Measurements from ENCODE around the gene SH2D7. TPM values are rescaled to one million over a fixed set of nuclear protein-coding genes. Genes with fewer than 3 reads are reported as not detected.
A peak's percentile ranks its signal among the peaks of the same experiment; 100 is the strongest.
"Not testable (repeated sequence)": the region's sequence is repeated elsewhere in the genome, so short reads cannot be mapped to it uniquely, and the experiment has no call there.

Gene SH2D7
- total RNA-seq, 1 experiment from 2014 or later: not detected

DNA sequence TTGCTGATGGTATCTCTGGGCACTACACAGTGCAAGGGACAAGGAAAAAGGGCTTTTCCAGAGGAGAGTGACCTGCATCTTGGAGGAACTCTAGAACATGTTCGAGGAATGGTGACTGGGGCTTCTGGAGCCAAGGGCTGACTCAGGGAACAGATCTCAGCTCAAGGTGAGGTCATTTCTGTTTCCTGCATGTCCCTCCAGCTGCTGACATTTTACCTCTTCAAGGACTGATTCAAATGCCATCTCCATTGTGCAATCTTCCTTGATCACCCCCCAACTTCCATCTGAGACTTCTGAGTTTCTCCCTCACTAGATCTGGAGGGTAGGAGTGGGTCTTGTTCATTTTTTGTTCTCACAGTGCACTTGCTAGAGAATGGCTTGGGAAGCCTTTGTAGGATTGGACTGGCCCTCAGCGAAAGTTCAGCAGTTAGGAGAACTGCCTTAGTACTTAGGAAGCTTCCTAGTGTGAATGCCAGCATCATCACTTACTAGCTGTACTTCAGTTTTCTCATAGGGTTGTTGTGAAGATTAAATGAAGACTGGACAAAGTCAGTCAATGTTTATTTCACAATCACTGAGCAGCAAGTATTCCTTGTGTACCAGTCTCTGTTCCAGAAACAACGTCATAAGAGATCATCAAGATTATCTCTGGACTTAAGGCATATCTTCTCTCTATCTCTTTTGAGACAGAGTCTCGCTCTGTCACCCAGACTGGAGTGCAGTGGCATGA is 54.2 kb downstream of the SH2D7 start:
- DNase-seq (ENCODE audit: low read depth, low spot score): no peak
- in situ Hi-C loops (cut with HindIII; ENCODE audit: low pct_unique_long_range_greater_than_20kb, low sequenced_read_pairs): no loop called here

DNA sequence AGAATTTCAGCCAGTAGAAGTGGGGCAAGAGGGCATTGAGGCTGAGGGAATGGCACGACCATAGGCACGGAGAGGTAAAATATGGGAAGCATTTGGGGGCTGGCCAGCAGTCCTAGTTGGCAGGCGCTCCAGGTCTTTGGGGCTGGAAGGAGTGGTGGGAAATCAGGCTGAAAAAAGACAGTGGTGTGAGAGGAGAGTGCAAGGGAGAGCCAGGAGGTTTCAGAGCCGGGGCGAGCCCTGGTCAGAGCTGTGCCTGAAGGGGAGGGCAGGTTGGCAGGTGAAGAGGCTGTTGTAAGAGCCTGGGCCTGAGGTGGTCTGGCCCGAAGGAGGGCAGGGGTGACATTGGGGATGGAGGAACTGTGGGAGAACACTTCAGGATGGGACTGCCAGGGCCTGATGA is 55.2 kb downstream of the SH2D7 start:
- in situ Hi-C loops (cut with HindIII; ENCODE audit: low pct_unique_long_range_greater_than_20kb, low sequenced_read_pairs): no loop called here

DNA sequence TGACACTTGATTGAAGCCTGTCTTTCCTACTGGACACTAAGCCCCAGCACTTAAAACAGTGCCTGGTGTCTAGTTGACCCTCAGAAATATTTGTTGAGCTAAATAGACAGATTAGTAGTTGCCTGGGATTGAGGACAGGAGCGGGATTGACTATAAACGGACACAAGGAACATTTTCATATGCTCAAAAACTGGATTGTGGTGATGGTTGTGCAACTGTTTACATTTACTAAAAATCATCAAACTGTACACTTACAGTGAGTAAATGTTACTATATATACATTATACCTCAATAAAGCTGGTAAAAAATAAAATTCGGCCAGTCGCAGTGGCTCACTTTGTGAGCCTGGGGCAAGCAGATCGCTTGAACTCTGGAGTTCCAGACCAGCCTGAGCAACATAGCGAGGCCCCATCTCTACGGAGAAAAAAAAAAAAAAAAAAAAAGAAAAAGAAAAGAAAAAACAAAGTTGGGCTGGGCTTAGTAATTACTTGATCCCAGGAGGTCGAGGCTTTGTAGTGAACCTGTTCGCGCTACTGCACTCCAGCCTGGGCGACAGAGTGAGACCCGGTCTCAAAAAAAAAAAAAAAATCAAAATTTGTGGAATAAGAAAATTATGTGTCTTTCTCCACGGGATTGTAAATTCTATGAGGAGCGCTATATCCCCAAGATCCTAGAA is 56.2 kb downstream of the SH2D7 start:
- DNase-seq (ENCODE audit: low read depth, low spot score): no peak
- in situ Hi-C loops (cut with HindIII; ENCODE audit: low pct_unique_long_range_greater_than_20kb, low sequenced_read_pairs): no loop called here

More for the DNA sequence above, 55.2 kb downstream of the SH2D7 start:
- no peak for DNase-seq (ENCODE audit: low read depth, low spot score)

DNA sequence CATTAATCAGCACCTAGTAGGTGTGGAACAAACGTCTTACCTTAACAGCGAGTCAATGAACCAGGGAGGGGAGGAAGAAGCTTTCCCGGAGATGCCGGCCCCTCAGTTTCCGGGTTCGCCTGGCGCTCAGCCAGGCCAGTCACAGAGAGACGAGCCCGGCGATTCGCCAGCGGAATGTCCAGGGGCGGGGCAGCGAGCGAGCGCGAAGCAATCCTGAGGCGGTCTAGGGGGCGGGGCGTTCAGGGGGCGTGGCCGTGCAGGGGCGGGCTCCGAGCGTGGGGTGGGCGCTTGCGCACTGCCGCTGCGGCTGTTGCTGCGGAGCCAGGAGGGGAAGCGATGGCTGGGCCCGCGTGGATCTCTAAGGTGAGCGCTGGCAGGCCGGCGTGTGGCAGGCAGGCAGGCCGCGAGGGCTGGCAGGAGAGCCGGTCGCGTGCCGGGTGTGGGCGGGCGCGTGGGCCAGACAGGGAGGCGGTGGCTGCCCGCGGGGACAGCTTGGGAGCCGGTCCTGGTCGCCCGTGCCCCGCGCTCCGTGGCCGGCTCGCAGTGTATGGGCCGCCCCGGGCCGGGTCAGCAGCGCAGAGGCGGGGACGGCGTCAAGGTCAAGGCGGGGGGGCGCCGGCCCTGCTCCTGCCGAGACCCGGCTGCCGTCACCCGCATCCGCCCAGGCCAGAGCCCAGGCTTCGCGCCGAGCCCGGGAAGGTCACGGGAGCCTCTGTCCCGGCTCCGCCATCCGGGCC is 56.9 kb downstream of the SH2D7 start, which contains the start of gene IDH3A:
Gene IDH3A (plus strand): TSS at position 295 of the 737 bp plus-strand sequence. CDS start 42 bp downstream, at position 337.
- peak; percentile 95 for DNase-seq (ENCODE audit: low read depth, low spot score)
- in situ Hi-C loops (cut with HindIII; ENCODE audit: low pct_unique_long_range_greater_than_20kb, low sequenced_read_pairs): no loop called here

- in situ Hi-C loops (cut with HindIII; ENCODE audit: low pct_unique_long_range_greater_than_20kb, low sequenced_read_pairs): loop anchor here (25.0 kb wide), 1 partner anchor 112 kb away; the partner anchor contains the start of gene DNAJA4
- DNase-seq (ENCODE audit: low read depth, low spot score): peak; percentile 26
Observed at GRCh38 chr15:78149805-78150751, 57.7 kb downstream of the SH2D7 start.

DNA sequence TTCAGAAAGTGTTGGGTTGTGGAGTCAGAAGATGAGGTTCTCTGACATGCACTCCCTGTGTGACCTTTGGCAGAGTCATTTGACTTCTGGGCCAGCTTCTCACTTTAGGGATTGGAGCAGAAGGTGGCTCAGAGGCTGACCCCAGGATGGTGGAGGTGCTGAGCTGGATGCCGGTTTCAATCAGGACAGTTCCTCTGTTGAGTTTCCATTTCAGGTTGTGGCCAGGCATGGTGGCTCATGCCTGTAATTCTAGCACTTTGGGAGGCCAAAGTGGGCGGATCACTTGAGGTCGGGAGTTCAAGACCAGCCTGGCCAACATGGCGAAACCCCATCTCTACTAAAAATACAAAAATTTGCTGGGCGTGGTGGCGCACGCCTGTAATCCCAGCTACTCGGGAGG is 58.7 kb downstream of the SH2D7 start:
- in situ Hi-C loops (cut with HindIII; ENCODE audit: low pct_unique_long_range_greater_than_20kb, low sequenced_read_pairs): loop anchor here (25.0 kb wide), 1 partner anchor 111 kb away; the partner anchor contains the start of gene DNAJA4
- DNase-seq (ENCODE audit: low read depth, low spot score): not testable (repeated sequence)

Small RNA genes lying within 50 kb of the gene (small RNA-seq; reads per million reads assigned to genes)
- gene RF00092: 0 reads per million in 2 experiments

Other genes starting within 250 kb of the SH2D7 start
- 15.6 and 16.8 TPM in 2 replicates for gene TBC1D2B, start 14.8 kb upstream of the SH2D7 start, total RNA-seq (2014; rRNA removed; shearing (Covaris generic))
- 15.4 and 15.9 TPM in 2 replicates for gene CIB2, start 38.9 kb downstream of the SH2D7 start, total RNA-seq (2014; rRNA removed; shearing (Covaris generic))
- 71.7 and 76.1 TPM in 2 replicates for gene IDH3A, start 56.8 kb downstream of the SH2D7 start, total RNA-seq (2014; rRNA removed; shearing (Covaris generic))
- gene ACSBG1, start 142.0 kb downstream of the SH2D7 start, total RNA-seq (2014; rRNA removed; shearing (Covaris generic)): 2.4 and 5.5 TPM in 2 replicates
- 8.5 and 8.7 TPM in 2 replicates for gene DNAJA4, start 172.0 kb downstream of the SH2D7 start, total RNA-seq (2014; rRNA removed; shearing (Covaris generic))
- 327 and 343 TPM in 2 replicates for gene SKIC8, start 207.0 kb downstream of the SH2D7 start, total RNA-seq (2014; rRNA removed; shearing (Covaris generic))
- 0.51 TPM in 1 of 2 replicates, not detected in the other for gene CRABP1, start 247.8 kb downstream of the SH2D7 start, total RNA-seq (2014; rRNA removed; shearing (Covaris generic))